Karpas-422 (cell line): ENCODE data around the gene CFAP92. TPM values are rescaled to one million over a fixed set of nuclear protein-coding genes. Genes with fewer than 3 reads are reported as not detected.

Experiments used
- DNase-seq: peaks from one replicate; pipeline ENCODE4 v3.0.0-alpha.2; 2015
- H2AFZ ChIP-seq: fragments of 200-600 bp; sonication (generic); 2 replicates; pipeline ENCODE4 v1.6.1; 2014; ENCODE audit warnings: antibody characterized with exemption, low read length, mixed read lengths
- H3K27ac ChIP-seq: fragments of 200-600 bp; sonication (generic); 2 replicates; pipeline ENCODE4 v1.5.1; 2014; ENCODE audit warnings: mild to moderate bottlenecking, low read length, moderate library complexity
- H3K27me3 ChIP-seq: fragments of 200-600 bp; sonication (generic); 2 replicates; pipeline ENCODE4 v1.6.1; 2014; ENCODE audit warnings: low read length, mixed read lengths
- H3K36me3 ChIP-seq: fragments of 200-600 bp; sonication (generic); 2 replicates; pipeline ENCODE4 v1.6.1; 2014; ENCODE audit warnings: low read length, mixed read lengths; ENCODE audit not compliant: insufficient read depth
- H3K4me1 ChIP-seq: fragments of 200-600 bp; sonication (generic); 2 replicates; pipeline ENCODE4 v1.6.1; 2014; ENCODE audit warnings: mild to moderate bottlenecking, low read length, mixed read lengths
- H3K4me2 ChIP-seq: fragments of 200-600 bp; sonication (generic); 2 replicates; pipeline ENCODE4 v1.6.1; 2014; ENCODE audit warnings: low read length, low read depth, mild to moderate bottlenecking; ENCODE audit not compliant: poor library complexity, severe bottlenecking
- H3K4me3 ChIP-seq: fragments of 200-600 bp; sonication (generic); 2 replicates; pipeline ENCODE4 v1.5.1; 2014; ENCODE audit warnings: mild to moderate bottlenecking, antibody characterized with exemption, low read length, mixed read lengths
- H3K79me2 ChIP-seq: fragments of 200-600 bp; sonication (generic); 2 replicates; pipeline ENCODE4 v1.6.1; 2014; ENCODE audit warnings: mild to moderate bottlenecking, low read length, mixed read lengths
- H3K9ac ChIP-seq: fragments of 200-600 bp; sonication (generic); 2 replicates; pipeline ENCODE4 v1.6.0; 2014; ENCODE audit warnings: low read length
- H3K9me2 ChIP-seq: fragments of 200-600 bp; sonication (generic), shearing (Covaris generic); replicated peaks from 2 replicates; pipeline ENCODE4 v1.6.0; 2014; ENCODE audit warnings: mild to moderate bottlenecking, low read length, moderate library complexity; ENCODE audit not compliant: insufficient read depth
- H3K9me3 ChIP-seq: fragments of 300-700, 200-600 bp; sonication (generic); 2 replicates; pipeline ENCODE4 v1.6.1; 2014; ENCODE audit warnings: low read length, mixed read lengths
- H4K20me1 ChIP-seq: fragments of 200-600 bp; sonication (generic); 2 replicates; pipeline ENCODE4 v1.6.1; 2014; ENCODE audit warnings: mild to moderate bottlenecking, antibody characterized with exemption, low read length, low read depth; ENCODE audit not compliant: insufficient read depth
- total RNA-seq: library from RNA; depleted of rRNA; stranded (reverse); fragments of >200 nt; shearing (Covaris generic); gene quantifications from 2 replicates; pipeline ENCODE4 v1.2.3, GENCODE V29; 2014; ENCODE audit warnings: low replicate concordance

Gene CFAP92
- total RNA-seq, 1 experiment from 2014 or later: not detected

- no peak for DNase-seq
These were observed 36.7 kb upstream of the CFAP92 start for GRCh38 chr3:129030611-129031010.

GRCh38 chr3:129028866-129029265 lies 35.0 kb upstream of the CFAP92 start:
- peaks cover 13% of the 10 kb centered on the region for H3K4me1 ChIP-seq
- H3K9me2 ChIP-seq: no peaks in the 10 kb centered on the region
- H3K79me2 ChIP-seq: no peaks in the 10 kb centered on the region
- H3K9ac ChIP-seq: no peak overlapping the region
- H3K4me3 ChIP-seq: no peak overlapping the region
- H3K27ac ChIP-seq: no peak overlapping the region
- no peaks in the 10 kb centered on the region for H3K9me3 ChIP-seq
- H3K27me3 ChIP-seq: no peaks in the 10 kb centered on the region
- no peaks in the 10 kb centered on the region for H3K36me3 ChIP-seq
- H3K4me2 ChIP-seq: no peak overlapping the region
- no peak for DNase-seq
- no peaks in the 10 kb centered on the region for H4K20me1 ChIP-seq
- H2AFZ ChIP-seq: no peak overlapping the region

More at GRCh38 chr3:129030611-129031010, 36.7 kb upstream of the CFAP92 start:
- Histone ChIP-seq H3K4me2 (no peak overlapping the region), H3K9ac (no peak overlapping the region), H3K27me3 (no peaks in the 10 kb centered on the region), H3K27ac (no peak overlapping the region), H3K9me3 (no peaks in the 10 kb centered on the region), H4K20me1 (no peaks in the 10 kb centered on the region), H2AFZ (no peak overlapping the region), H3K36me3 (no peaks in the 10 kb centered on the region), H3K4me3 (no peak overlapping the region), H3K79me2 (no peaks in the 10 kb centered on the region), H3K9me2 (no peaks in the 10 kb centered on the region), H3K4me1 (peaks cover 13% of the 10 kb centered on the region)

DNA sequence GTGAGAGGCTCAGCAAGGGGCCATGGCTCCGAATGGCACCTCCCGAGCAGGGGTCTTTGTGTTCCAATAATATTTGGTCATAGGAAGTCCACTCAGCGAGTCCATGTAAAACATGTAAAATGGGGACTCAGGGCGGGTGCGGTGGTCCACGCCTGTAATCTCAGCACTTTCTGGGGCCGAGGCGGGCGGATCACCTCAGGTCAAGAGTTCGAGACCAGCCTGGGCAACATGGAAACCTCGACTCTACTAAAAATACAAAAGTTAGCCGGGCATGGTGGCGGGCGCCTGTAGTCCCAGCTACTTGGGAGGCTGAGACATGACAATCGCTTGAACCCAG lies 33.6 kb upstream of the CFAP92 start:
- H3K9ac ChIP-seq: peak overlapping the region; percentile 41; the same call in 1 of the 2 replicates
- peak overlapping the region; percentile 65 for H3K4me2 ChIP-seq
- H3K79me2 ChIP-seq: no peaks in the 10 kb centered on the region
- no peaks in the 10 kb centered on the region for H3K27me3 ChIP-seq
- no peak overlapping the region for H3K27ac ChIP-seq
- peak overlapping the region; percentile 92 for H2AFZ ChIP-seq
- H3K4me1 ChIP-seq: peaks cover 13% of the 10 kb centered on the region
- H3K36me3 ChIP-seq: no peaks in the 10 kb centered on the region
- H3K9me3 ChIP-seq: no peaks in the 10 kb centered on the region
- no peaks in the 10 kb centered on the region for H3K9me2 ChIP-seq
- H3K4me3 ChIP-seq: peak overlapping the region; percentile 51; the same call in 1 of the 2 replicates
- no peak for DNase-seq
- H4K20me1 ChIP-seq: no peaks in the 10 kb centered on the region

DNA sequence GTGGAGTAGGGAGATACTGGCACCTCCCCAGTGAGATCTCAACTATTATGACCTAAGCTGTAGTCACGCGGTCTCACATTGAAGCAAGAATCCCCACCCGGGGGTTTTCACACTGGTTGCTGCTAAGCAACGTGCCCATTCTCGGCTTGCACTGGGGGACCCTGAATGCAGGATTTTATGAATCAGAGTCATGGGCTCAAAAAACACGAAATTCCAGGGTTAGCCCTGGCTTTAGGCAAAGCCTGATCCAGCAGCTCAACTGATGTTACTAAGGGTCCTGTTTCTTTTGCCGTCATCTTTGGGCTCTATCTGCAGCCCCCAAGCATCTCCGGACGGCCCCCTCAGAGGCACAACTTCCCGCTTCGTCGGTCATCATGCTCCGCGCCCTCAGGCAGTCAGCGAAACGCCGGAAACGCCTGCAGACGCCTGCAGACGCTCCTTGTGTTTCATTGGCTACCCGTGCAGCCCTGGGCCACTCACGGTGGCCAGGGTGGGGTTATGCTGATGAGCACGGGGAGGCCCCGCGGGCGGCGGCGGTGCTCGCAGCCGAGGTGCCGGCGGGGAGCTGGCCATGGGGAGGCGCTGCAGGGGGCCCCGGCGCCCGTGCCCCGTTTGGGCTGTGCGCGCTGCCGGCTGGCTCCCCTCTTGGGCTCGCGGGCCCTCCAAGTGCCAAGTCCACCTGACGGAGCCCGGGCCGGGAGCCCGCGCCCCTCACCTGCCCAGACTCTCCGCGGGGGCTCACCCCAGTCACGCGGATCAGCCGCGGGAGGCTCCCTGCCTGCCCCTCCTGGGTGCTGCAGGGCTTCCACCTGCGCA lies 33.1 kb upstream of the CFAP92 start:
- Histone ChIP-seq H3K4me3 (peak overlapping the region; percentile 51), H3K4me1 (peaks cover 13% of the 10 kb centered on the region), H3K36me3 (no peaks in the 10 kb centered on the region), H2AFZ (peak overlapping the region; percentile 92), H3K79me2 (no peaks in the 10 kb centered on the region), H3K27ac (no peak overlapping the region), H4K20me1 (no peaks in the 10 kb centered on the region), H3K9me3 (no peaks in the 10 kb centered on the region), H3K27me3 (no peaks in the 10 kb centered on the region), H3K4me2 (peak overlapping the region; percentile 65), H3K9me2 (no peaks in the 10 kb centered on the region), H3K9ac (peak overlapping the region; percentile 58)
- peak; percentile 97 for DNase-seq

DNA sequence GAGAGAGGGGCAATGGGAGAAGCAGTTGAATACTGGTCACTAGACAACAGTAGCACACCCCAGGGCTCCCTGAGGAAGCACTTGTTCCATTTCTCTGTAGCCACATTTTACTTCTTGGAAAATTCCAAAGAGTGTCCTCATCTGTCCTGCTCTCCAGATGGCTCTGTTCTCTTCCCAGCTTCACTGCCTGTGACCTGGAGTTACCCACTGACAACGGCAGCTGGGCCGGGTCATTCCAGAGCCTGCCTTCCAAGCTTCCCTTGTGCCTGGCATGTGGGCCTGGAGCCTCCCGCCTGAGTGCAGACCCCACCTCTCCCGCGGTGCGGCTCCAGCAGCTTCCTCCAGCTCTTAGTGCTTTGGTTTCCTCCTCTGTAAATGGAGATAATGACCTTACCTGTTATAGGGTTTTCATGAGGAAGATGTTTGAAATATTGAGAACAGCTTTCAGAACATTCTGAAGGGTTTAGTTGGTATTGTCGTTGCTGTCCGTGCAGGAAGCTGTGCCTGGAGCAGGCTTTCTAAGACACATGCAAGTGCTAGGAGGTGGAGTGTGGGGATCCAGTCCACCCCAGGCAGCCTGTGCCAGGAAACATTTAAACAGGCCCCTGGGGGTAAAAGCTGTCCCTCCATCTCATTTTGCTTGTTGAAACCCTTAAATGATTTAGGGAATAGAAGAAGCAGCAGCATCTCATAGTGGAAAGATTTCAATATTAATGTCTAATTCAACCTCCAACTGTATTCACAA lies 32.0 kb upstream of the CFAP92 start:
- H3K4me2 ChIP-seq: peak overlapping the region; percentile 65
- 0 out of 2 replicates have a peak overlapping the region, but pooled peaks have one; percentile 89 for H2AFZ ChIP-seq
- no peaks in the 10 kb centered on the region for H3K27me3 ChIP-seq
- no peak overlapping the region for H3K27ac ChIP-seq
- no peaks in the 10 kb centered on the region for H3K79me2 ChIP-seq
- no peaks in the 10 kb centered on the region for H3K36me3 ChIP-seq
- DNase-seq: no peak
- peak overlapping the region; percentile 58 for H3K9ac ChIP-seq
- peaks cover 13% of the 10 kb centered on the region for H3K4me1 ChIP-seq
- H3K4me3 ChIP-seq: peak overlapping the region; percentile 47; the same call in 1 of the 2 replicates
- H4K20me1 ChIP-seq: no peaks in the 10 kb centered on the region
- H3K9me2 ChIP-seq: no peaks in the 10 kb centered on the region
- H3K9me3 ChIP-seq: no peaks in the 10 kb centered on the region

DNA sequence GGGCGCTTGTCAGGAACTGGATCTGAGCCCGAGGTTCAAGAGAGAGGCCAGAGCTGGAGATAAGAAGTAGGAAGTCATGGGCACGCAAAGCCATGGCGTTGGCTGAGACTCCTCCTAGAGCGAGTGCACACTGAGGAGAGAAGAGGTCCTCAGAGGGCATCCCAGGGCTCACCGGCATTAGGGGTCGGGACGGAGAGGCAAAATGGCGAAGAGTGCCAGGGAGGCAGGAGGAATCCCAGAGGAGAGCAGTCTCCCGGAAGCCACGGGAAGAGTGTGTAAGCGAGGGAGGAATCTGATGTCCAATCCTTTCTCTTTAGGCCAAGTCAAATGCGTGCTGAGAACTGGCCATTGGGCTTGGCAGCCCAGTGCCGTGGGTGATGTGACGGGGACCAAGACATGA lies 31.2 kb upstream of the CFAP92 start:
- H3K79me2 ChIP-seq: no peaks in the 10 kb centered on the region
- no peaks in the 10 kb centered on the region for H3K27me3 ChIP-seq
- no peak overlapping the region for H3K9ac ChIP-seq
- H3K36me3 ChIP-seq: no peaks in the 10 kb centered on the region
- no peaks in the 10 kb centered on the region for H3K9me2 ChIP-seq
- H3K4me1 ChIP-seq: peaks cover 13% of the 10 kb centered on the region
- DNase-seq: no peak
- no peaks in the 10 kb centered on the region for H3K9me3 ChIP-seq
- no peak overlapping the region for H3K27ac ChIP-seq
- no peaks in the 10 kb centered on the region for H4K20me1 ChIP-seq
- H3K4me2 ChIP-seq: no peak overlapping the region
- no peak overlapping the region for H3K4me3 ChIP-seq
- H2AFZ ChIP-seq: no peak overlapping the region

DNA sequence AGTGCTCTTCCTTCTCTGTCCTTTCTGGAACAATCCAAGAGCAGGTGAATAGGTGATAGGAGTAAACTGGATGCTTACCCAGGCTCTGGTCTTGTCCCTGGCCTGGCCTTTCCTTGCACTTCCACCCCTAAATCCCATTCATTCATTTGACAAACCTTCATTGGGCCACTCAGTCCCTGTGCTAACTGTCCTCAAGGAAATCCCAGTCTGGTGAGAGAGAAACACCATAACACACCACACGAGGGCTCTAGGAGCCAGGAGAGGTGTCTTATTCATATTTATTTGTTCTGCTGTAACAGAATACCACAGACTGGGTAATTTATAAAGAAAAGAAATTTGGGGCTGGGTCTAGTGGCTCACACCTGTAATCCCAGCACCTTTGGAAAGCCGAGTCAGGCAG lies 30.0 kb upstream of the CFAP92 start:
- DNase-seq: peak; percentile 48
- Histone ChIP-seq H4K20me1 (no peaks in the 10 kb centered on the region), H3K9me3 (no peaks in the 10 kb centered on the region)

DNA sequence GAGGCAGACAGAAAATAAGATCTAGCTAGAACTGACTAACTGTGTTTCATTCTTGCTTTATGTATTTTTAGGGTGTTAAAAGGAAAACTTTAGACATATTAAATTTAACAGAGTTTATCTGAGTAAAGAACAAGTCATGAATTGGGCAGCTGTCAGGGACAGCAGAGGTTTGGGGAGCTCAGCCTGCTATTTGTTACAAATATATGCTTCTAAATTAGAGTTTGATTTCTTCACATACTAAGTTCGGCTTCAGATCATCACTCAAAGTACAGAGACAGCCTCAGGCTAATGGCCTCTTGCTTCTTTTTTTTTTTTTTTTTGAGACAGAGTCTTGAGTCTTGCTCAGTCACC lies 29.1 kb upstream of the CFAP92 start:
- Histone ChIP-seq H3K36me3 (no peaks in the 10 kb centered on the region), H3K4me1 (peaks cover 13% of the 10 kb centered on the region), H3K79me2 (no peaks in the 10 kb centered on the region), H3K9me2 (no peaks in the 10 kb centered on the region), H3K4me2 (no peak overlapping the region), H3K27ac (no peak overlapping the region), H2AFZ (no peak overlapping the region), H3K4me3 (no peak overlapping the region), H3K9ac (no peak overlapping the region), H4K20me1 (no peaks in the 10 kb centered on the region), H3K9me3 (no peaks in the 10 kb centered on the region), H3K27me3 (no peaks in the 10 kb centered on the region)
- no peak for DNase-seq

More for the DNA sequence above, 30.0 kb upstream of the CFAP92 start:
- Histone ChIP-seq H3K4me2 (no peak overlapping the region), H3K36me3 (no peaks in the 10 kb centered on the region), H3K4me1 (peaks cover 13% of the 10 kb centered on the region), H3K4me3 (no peak overlapping the region), H3K79me2 (no peaks in the 10 kb centered on the region), H3K27ac (no peak overlapping the region), H3K9ac (no peak overlapping the region), H2AFZ (no peak overlapping the region), H3K27me3 (no peaks in the 10 kb centered on the region), H3K9me2 (no peaks in the 10 kb centered on the region)
